Measurements from ENCODE around the gene TBCD.
A peak's percentile ranks its signal among the peaks of the same experiment; 100 is the strongest.

TBCD gene

GRCh38 chr17:82884341-82884969 lies 132.6 kb downstream of the TBCD start:
- no peak overlapping the region for H3K4me3 ChIP-seq (replicated peaks in 1 of 2; ENCODE audit: low read depth in 2 of 2, low read length in 2 of 2)
- DNase-seq (ENCODE audit: low read depth in 2 of 2): peak; percentile 15 to 21
- TF ChIP-seq, protein P1, sequence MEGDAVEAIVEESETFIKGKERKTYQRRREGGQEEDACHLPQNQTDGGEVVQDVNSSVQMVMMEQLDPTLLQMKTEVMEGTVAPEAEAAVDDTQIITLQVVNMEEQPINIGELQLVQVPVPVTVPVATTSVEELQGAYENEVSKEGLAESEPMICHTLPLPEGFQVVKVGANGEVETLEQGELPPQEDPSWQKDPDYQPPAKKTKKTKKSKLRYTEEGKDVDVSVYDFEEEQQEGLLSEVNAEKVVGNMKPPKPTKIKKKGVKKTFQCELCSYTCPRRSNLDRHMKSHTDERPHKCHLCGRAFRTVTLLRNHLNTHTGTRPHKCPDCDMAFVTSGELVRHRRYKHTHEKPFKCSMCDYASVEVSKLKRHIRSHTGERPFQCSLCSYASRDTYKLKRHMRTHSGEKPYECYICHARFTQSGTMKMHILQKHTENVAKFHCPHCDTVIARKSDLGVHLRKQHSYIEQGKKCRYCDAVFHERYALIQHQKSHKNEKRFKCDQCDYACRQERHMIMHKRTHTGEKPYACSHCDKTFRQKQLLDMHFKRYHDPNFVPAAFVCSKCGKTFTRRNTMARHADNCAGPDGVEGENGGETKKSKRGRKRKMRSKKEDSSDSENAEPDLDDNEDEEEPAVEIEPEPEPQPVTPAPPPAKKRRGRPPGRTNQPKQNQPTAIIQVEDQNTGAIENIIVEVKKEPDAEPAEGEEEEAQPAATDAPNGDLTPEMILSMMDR (IDR thresholded peaks at IDR 0.05; ENCODE audit: low read depth, low read length): no peak

DNA sequence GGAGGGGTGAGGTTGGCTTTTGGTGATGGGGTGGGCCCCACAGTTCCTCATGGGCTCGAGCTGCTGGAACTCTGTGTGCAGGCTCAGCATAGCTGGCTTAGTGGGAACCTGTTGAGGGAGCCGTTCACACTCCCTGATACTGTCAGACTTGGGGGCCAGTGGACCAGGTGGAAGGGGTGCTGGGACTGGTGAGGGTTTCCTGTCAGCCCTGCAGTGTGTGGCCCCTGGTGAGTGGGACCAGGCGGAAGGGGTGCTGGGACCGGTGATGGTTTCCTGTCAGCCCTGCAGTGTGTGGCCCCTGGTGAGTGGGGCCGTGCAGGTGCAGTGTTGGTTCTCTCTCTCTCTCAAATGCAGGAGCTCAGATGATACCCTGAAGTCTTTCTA lies 133.1 kb downstream of the TBCD start:
- DNase-seq (ENCODE audit: low read depth in 2 of 2): no peak
- TF ChIP-seq, protein P1 (IDR thresholded peaks at IDR 0.05; ENCODE audit: low read depth, low read length): no peak
- H3K4me3 ChIP-seq (replicated peaks in 1 of 2; ENCODE audit: low read depth in 2 of 2, low read length in 2 of 2): no peak overlapping the region

- H3K4me3 ChIP-seq (replicated peaks in 1 of 2; ENCODE audit: low read depth in 2 of 2, low read length in 2 of 2): no peak overlapping the region
- no peak for DNase-seq (ENCODE audit: low read depth in 2 of 2)
- TF ChIP-seq, protein P1 (IDR thresholded peaks at IDR 0.05; ENCODE audit: low read depth, low read length): no peak
Observed at GRCh38 chr17:82887255-82888164, 135.6 kb downstream of the TBCD start.

- TF ChIP-seq, protein P1 (IDR thresholded peaks at IDR 0.05; ENCODE audit: low read depth, low read length): no peak
- no peak for DNase-seq (ENCODE audit: low read depth in 2 of 2)
- H3K4me3 ChIP-seq (replicated peaks in 1 of 2; ENCODE audit: low read depth in 2 of 2, low read length in 2 of 2): no peak overlapping the region
Observed at GRCh38 chr17:82888583-82889495, 137.0 kb downstream of the TBCD start.

DNA sequence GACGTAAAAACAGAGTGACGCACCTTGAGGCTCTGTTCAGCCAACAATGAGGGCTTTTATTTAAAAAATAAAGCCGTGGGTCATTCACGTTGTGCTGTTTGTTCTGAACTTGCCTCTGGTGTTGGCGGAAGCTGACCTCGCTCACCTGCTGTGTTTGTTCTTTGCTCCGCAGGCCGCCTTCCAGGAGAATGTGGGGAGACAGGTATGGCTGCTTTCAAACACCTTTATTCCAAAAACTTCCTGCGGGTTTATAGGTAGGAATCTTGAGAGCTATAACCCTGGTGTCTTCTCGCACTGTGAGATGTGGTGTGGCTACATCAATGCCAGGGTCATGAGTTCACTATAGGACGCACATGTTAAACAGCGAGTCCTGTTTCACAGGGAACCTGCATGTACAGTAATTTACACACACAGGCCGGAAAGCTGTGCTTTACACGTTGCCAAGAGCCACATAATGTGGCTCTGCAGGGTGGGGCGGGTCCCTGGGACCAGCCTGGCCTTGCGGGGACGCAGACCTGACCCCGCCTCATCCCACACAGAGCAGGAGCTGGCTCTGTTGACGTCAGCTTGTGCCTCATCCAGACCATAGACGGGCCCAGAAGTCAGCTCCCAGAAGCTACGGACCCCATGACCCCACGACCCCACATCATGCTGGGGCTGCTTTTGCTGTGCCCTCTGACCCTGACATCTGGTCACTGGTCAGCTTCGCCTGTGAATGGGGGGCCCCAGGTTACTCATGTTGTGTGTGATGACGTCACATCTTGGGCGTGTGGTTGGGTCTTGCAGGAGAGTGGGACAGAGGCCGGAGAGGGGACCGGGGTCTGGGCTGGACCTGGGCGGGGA lies 137.9 kb downstream of the TBCD start:
- no peak overlapping the region for H3K4me3 ChIP-seq (replicated peaks in 1 of 2; ENCODE audit: low read depth in 2 of 2, low read length in 2 of 2)
- no peak for DNase-seq (ENCODE audit: low read depth in 2 of 2)
- TF ChIP-seq, protein P1 (IDR thresholded peaks at IDR 0.05; ENCODE audit: low read depth, low read length): no peak

DNA sequence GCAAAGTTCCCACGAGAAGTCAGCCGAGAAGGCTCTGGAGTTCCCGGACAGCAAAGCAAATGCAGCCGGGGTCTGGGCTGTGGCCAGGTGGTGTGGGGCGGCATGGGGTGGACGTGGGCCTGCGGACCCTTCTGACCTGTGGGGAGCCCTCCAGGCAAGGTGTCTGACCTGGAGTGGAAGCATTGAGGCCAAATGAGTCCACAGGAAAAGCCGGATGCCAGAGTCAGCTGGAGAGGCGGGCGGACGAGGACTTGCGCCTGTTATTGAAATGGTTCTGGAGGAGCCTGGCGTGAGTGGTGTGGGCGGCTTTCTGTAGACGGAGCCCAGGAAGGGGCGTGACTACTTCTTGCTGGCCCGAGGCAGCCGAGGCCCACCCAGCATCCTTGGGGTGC lies 138.5 kb downstream of the TBCD start:
- H3K4me3 ChIP-seq (replicated peaks in 1 of 2; ENCODE audit: low read depth in 2 of 2, low read length in 2 of 2): no peak overlapping the region
- no peak for DNase-seq (ENCODE audit: low read depth in 2 of 2)
- TF ChIP-seq, protein P1 (IDR thresholded peaks at IDR 0.05; ENCODE audit: low read depth, low read length): no peak

Data from cardiac fibroblast (primary cell).